IPS-18c (cell line): ENCODE results near the gene S1PR2.

Source experiments
- H3K4me3 ChIP-seq: 2 replicates; pipeline ENCODE4 v1.7.0; 2013; ENCODE audit warnings: low read depth, mild to moderate bottlenecking, low read length, moderate library complexity; ENCODE audit not compliant: insufficient read depth
- H3K9me3 ChIP-seq: one replicate; pipeline ENCODE4 v1.6.1; 2013; ENCODE audit warnings: mild to moderate bottlenecking, low read length, moderate library complexity; ENCODE audit not compliant: control insufficient read depth, insufficient read depth

The S1PR2 gene

GRCh38 chr19:10231612-10232228 is 589 bp upstream of the S1PR2 start:
- H3K4me3 ChIP-seq = peak overlapping the region; percentile 76; the same call in 1 of the 2 replicates
- H3K9me3 ChIP-seq = no peaks in the 10 kb centered on the region

GRCh38 chr19:10230173-10230860 is 814 bp downstream of the S1PR2 start:
- Histone ChIP-seq H3K9me3 (no peaks in the 10 kb centered on the region), H3K4me3 (peak overlapping the region; percentile 76)

- no peak overlapping the region; the same call in 1 of the 2 replicates for H3K4me3 ChIP-seq
Observed at GRCh38 chr19:10228920-10229319, 2.2 kb downstream of the S1PR2 start.

GRCh38 chr19:10228393-10228792 is 2.7 kb downstream of the S1PR2 start:
- no peaks in the 10 kb centered on the region for H3K9me3 ChIP-seq
- no peak overlapping the region for H3K4me3 ChIP-seq

More at GRCh38 chr19:10228920-10229319, 2.2 kb downstream of the S1PR2 start:
- H3K9me3 ChIP-seq = no peaks in the 10 kb centered on the region

- H3K4me3 ChIP-seq = no peak overlapping the region
- H3K9me3 ChIP-seq = no peaks in the 10 kb centered on the region
Observed at GRCh38 chr19:10227026-10227971, 3.8 kb downstream of the S1PR2 start.

GRCh38 chr19:10226376-10227025 is 4.6 kb downstream of the S1PR2 start:
- no peaks in the 10 kb centered on the region for H3K9me3 ChIP-seq
- no peak overlapping the region for H3K4me3 ChIP-seq

GRCh38 chr19:10226021-10226375 is 5.1 kb downstream of the S1PR2 start:
- H3K9me3 ChIP-seq = peaks cover 2% of the 10 kb centered on the region
- no peak overlapping the region for H3K4me3 ChIP-seq

- peaks cover 3% of the 10 kb centered on the region for H3K9me3 ChIP-seq
- H3K4me3 ChIP-seq = no peak overlapping the region
Observed at GRCh38 chr19:10224337-10224736, 6.8 kb downstream of the S1PR2 start.

- peaks cover 3% of the 10 kb centered on the region for H3K9me3 ChIP-seq
- H3K4me3 ChIP-seq = no peak overlapping the region
Observed at GRCh38 chr19:10223488-10224213, 7.5 kb downstream of the S1PR2 start.

GRCh38 chr19:10222201-10222890 is 8.8 kb downstream of the S1PR2 start:
- Histone ChIP-seq H3K9me3 (peaks cover 3% of the 10 kb centered on the region), H3K4me3 (no peak overlapping the region)

GRCh38 chr19:10220695-10221094 is 10.4 kb downstream of the S1PR2 start:
- Histone ChIP-seq H3K9me3 (peaks cover 3% of the 10 kb centered on the region), H3K4me3 (no peak overlapping the region)

- peaks cover 3% of the 10 kb centered on the region for H3K9me3 ChIP-seq
- H3K4me3 ChIP-seq = no peak overlapping the region; the same call in 1 of the 2 replicates
Observed at GRCh38 chr19:10219678-10220077, 11.5 kb downstream of the S1PR2 start.

GRCh38 chr19:10217085-10217484 is 14.0 kb downstream of the S1PR2 start:
- Histone ChIP-seq H3K4me3 (no peak overlapping the region), H3K9me3 (peaks cover 3% of the 10 kb centered on the region)

GRCh38 chr19:10214784-10215183 is 16.3 kb downstream of the S1PR2 start:
- no peak overlapping the region for H3K4me3 ChIP-seq
- no peaks in the 10 kb centered on the region for H3K9me3 ChIP-seq

- H3K9me3 ChIP-seq = no peaks in the 10 kb centered on the region
- no peak overlapping the region for H3K4me3 ChIP-seq
Observed at GRCh38 chr19:10211691-10212090, 19.4 kb downstream of the S1PR2 start.

- H3K4me3 ChIP-seq = no peak overlapping the region
Observed at GRCh38 chr19:10211061-10211460, 20.1 kb downstream of the S1PR2 start.

More at GRCh38 chr19:10211061-10211460, 20.1 kb downstream of the S1PR2 start:
- H3K9me3 ChIP-seq = no peaks in the 10 kb centered on the region
